ENCODE data around the gene MBP.

The MBP gene

DNA sequence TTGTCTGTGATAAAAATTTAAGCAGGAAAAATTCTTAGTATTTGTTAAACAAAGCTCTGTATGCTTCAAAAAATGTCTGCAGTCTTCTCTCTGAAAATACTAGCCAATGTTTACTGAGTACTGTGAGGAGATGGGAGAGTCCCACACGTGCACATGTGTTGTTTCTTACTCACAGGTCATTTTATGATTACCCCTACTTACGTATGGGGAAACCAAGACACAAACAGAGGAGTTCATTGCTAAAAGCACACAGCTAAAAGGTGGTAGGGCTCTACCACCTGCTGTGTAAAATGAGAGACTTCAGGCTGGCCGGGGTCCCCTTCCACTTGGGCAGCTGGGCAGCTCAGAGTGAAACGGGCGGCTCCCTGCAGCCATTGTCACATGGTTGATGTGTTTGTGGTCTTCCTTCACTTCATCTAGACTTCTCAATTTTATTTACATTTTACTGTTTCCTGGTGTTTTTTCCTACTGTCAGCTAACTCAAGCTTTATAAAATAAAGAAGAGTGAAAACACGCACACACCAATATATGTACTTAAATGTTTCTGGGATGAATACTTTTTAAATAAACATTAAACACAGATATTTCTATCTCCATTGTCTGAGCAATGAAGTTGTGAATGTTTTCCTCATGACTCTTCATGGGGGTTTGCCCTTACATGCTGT, 71.2 kb downstream of the MBP start:
- DNase-seq: no peak

DNA sequence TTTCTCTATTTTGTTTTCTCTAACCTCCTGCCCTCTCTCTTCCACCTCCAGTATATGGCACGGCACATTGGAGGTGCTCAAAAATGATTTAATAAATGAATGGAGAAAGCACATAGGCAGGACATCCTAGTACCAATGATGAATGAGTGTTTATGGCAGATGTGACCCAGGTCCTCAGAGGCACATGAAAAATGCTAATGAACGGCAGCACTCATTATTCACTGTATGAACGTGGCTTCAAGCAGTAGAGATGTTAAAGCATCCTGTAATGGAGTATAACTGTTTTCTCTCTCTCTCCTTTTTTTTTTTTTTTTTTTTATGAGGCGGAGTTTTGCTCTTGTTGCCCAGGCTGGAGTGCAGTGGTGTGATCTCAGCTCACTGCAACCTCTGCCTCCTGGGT, 72.4 kb downstream of the MBP start:
- DNase-seq: no peak

DNA sequence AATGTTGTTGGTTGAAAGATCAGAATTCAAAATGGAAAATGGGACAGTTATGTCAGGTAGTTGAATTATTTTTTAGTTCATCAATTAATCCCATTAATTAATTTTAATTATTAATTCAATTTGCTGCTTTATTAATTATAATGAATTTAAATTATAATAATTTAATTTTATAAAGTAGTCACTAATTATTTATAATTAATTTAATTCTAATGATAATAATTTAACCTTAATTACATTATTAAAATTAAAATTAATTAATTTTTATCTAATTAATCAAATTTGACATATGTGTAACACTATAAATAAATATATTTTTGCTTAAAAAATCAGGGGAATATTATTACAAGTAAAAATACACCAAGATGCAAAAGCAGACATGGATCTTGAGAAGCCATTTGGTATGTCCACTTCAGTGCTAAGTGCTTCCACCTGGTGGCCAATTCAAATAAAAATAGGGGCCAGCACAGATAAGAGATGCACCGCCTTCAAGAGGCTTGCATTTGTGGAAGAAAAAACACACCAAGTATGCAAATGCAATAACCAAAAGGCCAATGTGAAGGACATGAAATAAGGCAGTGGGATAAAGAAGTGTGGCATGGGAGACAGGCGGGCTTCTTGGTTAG, 73.2 kb downstream of the MBP start:
- no peak for DNase-seq

DNA sequence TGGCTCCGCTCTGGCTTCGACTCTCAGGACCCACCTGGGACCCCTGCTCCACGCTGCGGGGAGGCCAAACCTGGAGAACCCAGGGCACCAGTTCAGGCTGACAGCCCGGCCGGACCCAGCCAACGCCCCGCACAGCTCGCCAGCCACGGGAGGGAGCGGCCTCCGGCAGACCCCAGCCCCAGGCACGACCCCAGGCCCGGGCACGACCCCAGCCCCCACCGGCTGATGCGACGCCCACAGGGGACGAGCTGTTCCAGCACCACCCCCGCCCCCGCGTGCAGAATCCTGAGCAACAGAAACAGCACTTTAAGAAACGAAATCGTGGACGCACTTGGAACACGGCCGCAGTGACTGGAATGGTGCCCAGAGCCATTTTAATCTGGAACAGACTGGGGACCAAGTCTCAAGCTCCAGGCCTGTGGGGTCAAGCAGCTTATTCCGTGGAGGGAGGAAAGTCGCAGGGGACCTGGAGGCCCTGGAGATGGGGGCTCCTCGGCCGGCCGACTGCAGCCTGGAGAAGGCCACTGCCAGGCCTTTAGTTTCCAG, 74.2 kb downstream of the MBP start:
- DNase-seq: no peak

DNA sequence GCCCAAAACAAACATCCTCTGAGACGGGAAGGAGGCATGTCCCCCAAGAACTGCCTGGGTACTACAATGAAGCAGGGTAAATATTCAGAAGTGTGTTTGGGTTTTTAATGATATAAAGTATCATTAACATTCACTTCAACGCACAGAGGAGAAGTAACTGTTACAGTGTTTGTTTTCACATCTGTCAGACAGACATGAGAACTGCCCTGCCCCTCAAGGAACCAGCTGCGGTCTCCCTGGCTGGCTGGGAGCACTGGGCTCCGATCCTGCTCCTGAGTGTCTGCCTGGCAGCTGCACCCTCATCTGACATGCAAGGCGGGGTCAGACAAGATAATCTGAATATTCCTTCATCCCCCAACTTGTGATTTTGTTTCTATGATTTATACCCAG, 75.6 kb downstream of the MBP start:
- DNase-seq: no peak

DNA sequence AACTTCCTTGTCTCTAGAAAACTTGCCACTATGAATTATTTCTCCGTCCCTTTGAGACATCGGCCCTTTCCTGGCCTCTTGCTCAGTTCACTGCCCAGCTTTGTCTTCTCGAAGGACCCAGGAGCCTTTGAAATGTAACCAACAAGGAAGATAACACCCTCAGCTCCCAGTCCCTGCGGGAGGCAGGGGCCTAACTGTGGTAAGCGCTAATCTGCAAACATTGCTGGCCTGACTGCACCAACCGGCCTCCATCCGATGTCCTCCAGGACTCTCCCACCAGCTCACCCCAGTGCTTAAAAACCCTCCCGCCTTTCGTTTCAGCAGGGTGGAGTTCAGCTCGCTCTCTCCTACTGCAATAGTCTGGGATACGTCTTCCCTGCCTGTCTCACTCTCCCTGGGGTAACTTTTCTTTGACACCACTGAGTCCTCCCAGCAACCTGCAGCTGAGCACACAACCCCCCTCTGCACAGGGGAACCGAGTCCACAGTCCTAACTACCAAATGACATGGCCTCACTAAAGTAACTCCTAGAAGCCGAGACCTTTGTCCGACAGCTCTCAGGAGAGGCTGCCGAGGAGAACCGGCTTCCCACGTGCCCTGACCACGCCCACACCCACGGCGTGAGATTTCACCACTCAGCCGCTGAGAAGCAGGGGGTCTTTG, 76.1 kb downstream of the MBP start:
- no peak for DNase-seq

DNA sequence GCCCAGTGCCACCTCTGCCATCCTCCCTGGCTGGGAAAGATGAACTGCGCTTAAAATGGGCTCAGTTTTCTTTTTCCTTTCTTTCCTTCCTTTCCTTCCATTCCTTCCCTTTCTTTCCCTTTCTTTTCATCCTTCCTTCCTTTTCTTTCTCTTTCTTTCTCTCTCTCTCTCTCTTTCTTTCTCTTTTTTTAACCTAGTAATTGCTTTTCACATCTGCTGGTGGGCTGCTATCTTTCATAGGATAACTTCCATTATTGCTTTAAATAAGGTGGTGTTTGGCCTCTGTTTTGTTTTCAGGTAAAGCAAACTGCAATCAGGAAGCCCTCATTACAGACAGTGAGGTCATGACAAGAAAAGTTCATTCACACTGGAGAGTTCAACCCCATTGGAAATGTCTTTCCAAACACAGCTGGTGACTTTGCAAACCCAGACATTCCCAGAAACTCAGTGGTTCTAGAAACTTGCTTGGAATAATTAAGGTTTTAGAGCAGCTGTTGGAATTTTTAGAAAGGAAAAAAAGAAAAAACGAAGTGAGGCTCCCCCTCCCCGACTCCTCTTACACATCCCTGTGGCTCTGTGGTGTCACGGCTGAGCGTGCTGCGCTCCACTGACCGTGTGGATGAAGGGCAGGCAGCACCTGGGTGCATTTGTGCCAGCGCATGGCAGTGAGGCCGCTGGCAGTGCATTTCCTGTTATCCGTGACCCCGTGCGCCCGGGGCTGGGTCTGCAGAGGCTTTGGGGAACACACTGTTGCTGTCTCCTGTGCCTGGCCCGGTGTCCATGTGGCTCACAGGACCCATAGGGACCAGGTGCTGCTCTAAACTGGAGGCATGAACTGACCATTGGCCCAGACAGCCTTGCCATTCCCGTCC, 76.9 kb downstream of the MBP start:
- no peak for DNase-seq

DNA sequence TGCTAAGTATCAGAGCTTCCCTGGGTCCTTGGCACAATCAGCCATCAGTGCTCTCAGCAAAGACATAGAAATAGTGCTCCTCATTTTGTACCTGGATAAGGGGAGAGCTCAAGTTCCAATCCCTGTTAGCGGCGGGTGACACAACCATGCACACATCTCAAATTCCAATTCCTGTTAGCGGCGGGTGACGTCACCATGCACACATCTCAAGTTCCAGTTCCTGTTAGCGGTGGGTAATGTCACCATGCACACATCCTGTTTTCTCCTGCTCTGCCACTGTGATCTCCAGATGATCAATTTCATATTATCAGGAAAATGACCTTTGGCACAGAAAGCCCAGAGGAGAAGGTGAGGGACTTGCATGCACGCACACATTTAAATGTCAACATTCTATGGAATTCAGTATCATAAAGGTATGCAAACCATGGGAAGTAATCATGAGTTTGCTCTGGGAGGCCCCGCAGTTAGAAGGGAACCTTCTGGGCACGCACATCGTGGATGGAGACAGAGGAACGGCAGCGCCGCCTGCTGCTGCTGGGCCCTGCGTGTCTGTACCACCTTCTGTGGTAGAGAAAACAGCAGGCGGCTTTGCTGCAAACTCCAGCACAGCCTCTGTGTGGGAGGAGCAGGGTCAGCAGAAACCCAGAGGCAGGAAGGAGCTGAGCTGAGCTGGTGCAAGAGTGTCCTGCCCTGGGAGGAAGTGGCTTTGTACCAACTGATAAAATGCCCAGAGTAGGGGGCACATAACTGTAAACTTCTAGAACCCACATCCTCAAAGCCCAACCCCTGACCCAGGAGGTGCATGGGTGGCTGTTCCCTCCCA, 77.8 kb downstream of the MBP start:
- peak; percentile 63 for DNase-seq

DNA sequence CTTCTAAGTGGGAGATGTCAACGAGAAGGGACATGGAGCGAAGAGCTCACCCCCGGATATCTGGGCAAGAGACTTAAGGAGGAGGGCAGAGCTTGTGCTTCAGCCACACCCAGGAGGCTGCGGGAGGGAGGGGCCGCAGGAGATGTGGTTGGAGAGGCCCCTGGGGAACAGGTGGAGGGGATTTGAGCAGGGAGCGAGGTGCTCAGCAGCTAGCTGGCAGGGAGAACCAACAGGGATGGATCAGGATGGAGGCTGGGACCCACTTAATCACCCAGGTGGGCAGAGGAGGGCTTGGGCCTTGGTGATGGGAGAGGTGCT, 78.3 kb downstream of the MBP start:
- no peak for DNase-seq

DNA sequence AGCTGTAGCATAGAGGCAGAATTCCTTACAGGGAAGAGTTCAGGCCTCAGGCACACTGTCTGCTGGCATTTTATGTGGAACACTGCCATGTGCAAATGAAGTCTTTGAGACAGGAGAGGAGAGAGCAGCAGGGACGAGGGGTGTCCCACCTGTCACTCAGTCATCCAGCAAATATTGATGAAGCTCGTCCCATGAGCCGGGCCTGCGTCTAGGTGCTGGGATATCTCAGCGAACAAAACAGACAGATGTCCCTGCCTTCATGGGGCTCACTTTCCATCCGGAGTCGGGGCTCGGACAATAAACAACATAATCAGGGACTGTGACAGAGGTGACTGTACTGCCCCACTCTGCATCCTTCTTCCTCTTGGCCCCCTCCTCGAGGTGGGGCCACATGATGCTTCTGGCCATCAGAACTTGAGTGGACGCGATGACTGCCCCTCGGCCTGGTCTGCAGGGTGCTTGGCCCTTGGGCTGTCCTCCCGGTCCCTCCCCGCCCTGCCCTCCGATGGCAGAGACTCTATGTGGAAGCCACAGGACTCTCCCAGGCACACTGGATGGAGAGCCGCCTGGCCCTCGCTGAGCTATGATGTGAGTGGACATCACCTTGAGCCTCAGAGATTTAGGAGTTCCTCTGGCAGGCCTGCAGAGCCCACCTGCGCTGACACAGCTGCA, 78.8 kb downstream of the MBP start:
- no peak for DNase-seq

DNA sequence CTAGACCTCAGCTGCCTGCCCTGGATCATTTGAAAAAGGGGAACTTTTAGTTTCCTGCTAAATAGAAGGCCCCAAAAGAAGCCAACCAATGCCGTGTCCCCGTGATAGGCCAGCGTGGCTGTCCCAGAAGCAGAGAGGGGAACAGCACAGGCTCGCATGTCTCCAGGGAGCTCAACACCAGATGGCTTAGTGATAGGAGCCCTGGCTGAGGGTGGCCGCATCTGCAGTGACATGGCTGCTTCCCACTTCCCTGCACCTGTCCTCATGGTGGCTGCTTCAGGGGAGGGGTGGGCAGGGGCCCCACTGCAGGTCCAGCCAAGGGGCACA, 79.6 kb downstream of the MBP start:
- no peak for DNase-seq

DNA sequence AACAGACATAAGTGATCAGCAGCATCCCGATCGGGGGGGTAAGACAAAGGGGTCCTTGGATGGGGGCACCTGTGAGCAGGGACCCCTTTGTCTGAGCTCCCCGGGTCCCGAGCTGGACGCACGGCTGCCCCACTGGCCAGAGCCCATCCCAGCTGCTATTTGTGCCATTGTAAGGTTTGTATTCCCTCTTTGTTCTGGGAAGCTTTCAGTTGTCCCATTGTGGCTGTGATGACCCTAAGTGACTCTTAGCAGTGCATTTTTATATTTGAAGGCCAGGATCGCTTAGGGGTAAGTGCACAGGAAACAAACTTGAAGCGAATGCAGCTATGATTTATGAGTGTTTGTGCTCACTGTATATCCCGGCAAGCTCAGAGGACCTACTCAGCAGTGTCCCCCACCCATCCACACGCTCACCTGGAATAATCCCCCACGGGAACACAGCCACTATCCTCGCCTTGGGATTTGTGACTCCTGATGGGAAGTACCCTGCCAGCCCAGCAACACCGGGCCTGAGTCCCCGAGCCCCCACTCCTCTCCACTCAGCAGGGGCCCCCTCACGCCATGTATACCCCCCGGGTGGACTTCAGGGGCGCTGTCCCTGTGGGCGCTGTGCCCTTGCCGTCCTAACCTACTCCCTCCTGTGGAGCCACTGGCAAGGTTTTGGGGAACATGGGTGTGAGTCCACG, 80.1 kb downstream of the MBP start:
- DNase-seq: no peak

DNA sequence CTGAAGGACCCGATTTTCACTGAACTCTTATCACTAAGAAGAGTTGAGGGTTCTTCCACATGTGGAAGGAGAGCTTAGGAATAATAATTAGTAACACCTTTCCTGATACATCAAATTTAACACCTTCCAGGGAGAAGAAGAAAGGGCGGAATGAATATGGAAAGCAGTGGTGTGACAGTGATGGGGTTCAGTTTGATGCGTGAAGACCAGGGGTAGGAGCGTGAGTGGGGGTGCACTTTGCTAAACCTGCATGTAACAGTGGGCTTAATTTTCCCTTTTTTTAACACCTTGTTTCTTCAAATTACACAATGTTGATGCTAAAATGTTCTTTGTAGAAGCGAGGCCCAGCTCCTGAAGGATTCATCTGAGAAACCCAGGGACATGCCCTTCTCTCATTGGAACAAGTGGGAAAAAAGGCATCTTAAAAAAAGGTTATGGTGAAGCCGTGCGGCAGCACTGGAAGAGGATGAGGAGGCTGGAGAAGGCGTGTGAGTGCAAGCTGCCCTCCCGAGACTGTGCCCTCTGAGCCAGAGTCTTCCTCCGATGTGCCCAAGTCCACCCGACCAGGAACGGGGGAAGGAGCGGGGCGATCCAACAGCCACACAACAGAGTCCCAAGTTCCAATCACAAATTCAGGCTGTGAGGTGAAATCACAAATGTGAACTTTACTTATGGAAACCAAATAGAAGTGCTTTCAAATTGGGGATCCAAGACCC, 80.8 kb downstream of the MBP start:
- no peak for DNase-seq

DNA sequence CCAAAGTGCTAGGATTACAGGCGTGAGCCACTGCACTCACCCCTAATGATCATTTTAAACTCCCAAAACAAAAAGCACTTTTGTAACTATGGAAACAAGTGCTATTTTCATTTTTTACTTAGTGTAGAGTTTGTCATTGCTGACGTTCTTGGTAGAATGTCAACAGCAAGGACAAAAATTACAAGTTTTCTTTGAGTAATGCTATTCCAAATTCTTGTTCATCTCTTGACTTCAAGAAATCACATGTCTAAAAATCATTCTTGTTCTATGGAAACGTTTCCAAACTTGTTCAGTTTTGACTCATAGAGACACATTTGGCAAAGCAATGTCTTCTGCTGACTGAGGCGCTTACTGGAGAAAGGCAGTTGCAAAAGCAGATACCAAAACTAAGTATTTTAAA, 82.6 kb downstream of the MBP start:
- no peak for DNase-seq

DNA sequence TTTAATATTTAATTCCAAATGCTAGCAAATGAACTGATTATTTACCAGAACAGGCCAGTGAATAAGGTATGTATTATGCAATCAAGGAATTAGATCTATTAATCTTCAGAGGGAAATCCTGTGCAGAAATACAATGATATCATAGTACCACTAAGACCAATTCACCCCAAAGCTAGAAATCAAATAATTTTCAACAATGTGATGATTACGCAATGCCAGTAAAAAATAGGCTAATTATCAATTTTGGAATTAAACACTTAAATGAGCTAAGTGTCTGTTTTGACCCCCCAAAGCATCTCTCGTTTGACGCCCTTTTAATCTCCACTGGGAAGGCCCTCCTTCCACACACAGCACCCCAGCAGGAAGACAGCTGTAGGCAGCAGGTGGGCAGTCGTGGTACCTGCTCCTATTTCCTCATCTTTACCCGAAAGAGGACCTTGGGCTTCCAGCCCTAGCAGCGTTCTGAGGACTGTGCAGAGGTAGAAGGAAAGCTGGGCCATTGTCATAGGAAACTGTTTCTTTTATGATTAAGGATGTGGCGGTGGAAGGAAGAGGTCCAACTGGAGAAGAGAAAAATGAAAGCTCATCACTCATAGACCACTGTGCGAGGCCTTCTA, 84.7 kb downstream of the MBP start:
- DNase-seq: no peak

DNA sequence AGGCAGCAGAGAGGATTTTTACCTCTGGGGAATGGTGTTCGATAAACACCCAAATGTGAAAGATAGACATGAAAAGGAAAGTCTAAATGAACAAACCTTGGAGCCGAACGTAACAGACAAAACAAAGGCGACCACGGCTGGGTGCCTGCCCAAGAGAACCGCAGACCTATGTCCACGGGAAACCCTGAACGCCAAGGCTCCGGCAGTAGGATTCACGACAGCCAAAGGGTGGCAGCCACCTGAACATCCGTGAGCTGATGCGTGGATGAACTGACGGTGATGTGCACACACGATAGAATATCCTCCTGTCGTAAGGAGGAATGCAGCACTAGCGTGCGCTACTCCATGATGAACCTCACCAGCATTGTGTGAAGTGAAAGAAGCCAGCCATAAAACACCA, 85.6 kb downstream of the MBP start:
- no peak for DNase-seq

DNA sequence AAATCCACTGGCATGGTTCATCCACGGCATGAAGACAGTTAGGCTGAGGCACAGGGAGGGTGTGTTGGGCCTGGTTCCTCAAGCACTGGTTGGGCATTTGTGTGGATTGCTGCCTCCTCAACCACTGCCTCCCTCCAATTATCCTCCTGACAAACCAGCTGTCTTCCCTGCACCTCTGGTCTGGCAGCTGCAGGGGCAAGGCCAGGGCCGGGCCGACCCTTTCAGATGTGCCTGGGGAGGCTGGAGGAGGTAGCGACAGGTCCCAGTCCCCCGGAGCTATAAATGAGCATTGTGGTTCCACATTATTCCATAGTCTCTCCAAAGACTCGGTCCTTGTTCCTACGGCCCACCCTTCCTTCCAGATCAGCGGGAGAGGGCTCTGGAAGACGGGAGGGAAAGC, 86.2 kb downstream of the MBP start:
- DNase-seq: no peak

DNA sequence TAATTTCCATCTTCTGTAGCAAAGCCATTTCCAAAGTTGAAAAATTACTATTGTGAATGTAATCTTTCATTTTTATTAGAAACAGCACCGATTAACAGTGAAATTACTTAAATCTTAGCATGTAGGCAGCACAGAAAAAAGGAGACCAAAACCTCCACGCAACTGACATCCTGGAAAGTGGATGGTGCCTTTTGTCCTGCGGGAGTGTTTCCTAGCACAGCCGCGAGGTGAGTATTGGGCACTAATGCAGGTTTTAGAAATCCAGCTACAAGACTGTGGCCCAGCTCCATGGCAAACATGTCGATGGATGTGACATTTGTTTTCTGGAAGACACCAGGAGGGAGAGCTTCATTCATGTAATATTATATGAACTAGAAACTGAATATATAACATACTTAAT, 86.9 kb downstream of the MBP start:
- DNase-seq: no peak

DNA sequence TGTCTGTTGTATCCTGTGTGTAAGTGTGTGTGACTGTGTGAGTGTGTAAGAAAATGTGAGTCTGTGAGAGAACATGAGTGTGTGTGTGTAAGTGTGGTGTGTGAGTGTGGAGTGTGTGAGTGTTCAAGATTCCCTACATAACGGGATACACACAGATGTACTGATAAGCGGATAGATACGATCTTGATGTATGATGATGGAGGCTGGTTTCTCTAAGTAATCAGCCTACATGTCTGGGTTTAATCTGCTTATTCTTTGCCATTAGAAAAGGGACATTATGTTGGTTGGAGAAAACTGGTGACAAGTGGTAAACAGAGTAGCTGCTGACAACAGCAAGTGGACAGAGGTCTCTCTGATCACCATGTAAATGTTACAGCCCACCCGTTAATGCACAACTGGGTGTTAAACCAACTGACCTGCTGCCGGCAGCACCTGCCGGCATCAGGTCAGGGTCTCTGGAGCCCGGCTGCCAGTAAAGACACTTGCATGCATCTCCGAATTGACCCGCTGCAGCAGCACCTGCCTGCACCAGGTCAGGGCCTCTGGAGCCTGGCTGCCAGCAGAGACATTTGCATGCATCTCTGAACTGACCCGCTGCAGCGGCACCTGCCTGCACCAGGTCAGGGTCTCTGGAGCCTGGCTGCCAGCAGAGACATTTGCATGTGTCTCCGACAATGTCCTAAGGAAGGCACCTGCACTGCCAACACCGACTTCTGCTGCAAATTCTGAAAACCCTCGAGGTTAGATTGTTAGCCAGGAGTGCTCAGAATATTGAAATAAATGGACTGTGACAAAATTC, 87.5 kb downstream of the MBP start:
- DNase-seq: no peak
